IPS-11a (cell line): ENCODE measurements around the gene FBXW5.

ENCODE experiments used
- H3K4me3 ChIP-seq: one replicate; pipeline ENCODE4 v1.5.1; 2013; ENCODE audit warnings: low read depth, low read length, control low read depth

Gene FBXW5

DNA sequence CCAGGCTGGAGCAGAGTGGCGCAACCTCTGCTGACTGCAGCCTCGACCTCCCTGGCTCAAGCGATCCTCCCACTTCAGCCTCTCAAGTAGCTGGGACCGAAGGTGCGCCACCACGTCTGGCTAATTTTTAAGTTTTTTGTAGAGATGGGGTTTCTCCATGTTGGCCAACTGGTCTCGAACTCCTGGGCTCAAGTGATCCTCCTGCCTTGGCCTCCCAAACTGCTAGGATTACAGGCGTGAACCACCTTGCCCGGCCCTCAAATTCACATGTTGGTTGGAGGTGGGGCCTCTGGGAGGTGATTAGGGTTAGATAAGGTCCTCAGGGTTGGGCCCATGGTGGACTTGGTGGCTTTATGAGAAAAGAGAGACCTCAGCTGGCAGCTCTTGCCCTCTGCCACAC, 17.6 kb upstream of the FBXW5 start:
- no peak overlapping the region for H3K4me3 ChIP-seq

DNA sequence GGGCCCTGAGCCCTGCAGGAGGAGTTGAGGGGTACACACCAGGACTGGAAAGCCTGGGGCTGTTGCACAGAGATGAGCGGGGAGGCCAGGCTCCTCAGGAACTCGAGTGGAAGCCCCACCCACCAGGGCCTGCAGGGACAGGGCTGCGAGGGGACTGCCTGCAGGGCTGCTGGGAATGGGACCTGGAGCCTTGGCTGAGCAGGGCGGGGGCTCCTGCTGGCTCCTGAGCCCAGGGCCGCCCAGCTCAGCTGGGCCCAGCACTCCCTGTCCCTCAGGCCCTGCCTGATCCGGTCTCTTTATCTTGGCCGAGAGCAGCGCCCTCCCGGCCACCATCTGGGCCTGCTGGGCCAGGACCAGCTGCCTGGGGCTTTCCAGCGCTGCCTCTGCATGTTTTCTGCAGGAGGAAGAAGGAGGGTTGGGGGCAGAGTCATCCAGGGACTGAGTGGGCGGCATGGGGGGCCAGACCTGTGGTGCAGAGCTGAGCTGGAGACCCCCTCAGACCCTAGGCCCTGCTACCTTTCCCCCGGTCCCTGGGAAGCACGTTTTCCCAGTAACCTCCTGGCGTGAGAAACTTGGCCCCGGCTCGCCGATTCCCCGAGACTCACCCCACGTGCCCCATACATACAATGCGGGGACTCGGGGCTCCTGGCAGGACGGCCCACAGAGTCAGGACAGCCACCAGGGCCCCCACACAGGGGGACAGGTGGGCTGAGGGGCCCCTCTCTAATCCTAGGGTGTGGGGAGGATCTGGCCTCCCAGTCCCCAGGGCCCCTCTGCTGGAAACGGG, 16.9 kb upstream of the FBXW5 start:
- no peak overlapping the region for H3K4me3 ChIP-seq

- H3K4me3 ChIP-seq, result no peak overlapping the region
These were observed 16.4 kb upstream of the FBXW5 start for GRCh38 chr9:136960938-136961275.

DNA sequence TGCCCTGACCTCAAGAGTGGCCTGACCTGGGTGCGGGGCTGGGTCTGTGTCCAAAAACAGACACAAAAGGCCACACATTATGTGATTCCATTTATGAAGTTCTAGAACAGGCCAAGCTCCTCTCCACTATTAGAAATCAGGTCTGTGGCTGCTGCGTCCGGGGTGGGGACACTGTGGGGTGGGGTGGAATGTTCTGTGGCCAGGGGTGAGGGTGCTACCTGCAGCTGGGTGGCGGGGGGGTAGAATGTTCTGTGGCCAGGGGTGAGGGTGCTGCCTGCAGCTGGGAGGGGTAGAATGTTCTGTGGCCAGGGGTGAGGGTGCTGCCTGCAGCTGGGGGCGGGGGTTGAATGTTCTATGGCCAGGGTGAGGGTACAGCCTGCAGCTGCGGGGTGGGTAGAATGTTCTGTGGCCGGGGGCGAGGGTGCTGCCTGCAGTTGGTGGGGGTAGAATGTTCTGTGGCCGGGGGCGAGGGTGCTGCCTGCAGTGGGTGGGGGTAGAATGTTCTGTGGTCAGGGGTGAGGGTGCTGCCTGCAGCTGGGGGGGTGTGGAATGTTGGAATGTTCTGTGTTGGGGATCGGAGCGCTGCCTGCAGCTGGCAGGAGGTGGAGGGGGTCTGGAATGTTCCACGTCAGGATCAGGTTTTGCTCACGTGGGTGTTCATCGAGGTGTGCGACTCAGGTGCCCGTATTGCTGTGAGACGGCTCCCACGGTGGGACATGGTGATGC, 15.8 kb upstream of the FBXW5 start:
- H3K4me3 ChIP-seq, result no peak overlapping the region

GRCh38 chr9:136958898-136959850, 14.6 kb upstream of the FBXW5 start:
- no peak overlapping the region for H3K4me3 ChIP-seq

- no peak overlapping the region for H3K4me3 ChIP-seq
These were observed 13.9 kb upstream of the FBXW5 start for GRCh38 chr9:136958473-136958872.

DNA sequence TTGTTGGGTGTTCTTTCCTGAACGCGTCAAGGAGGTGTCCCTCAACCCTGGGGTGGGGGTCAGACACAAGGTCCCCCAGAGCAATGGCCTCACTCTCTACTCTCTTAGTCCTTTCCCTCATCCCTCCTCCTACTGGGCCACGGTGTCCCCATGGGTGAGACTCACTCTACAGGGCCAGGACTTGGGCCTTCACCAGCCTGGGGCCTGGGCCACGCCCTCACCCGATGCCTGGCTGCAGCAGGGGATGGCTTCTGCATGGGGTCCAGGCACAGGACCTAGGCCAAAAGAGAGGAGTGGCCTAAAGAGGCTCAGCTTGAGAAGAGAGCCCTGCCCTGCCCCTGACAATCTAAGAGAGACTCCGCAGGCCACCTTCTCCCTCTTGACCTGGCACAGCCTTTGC, 13.4 kb upstream of the FBXW5 start:
- H3K4me3 ChIP-seq, result no peak overlapping the region

DNA sequence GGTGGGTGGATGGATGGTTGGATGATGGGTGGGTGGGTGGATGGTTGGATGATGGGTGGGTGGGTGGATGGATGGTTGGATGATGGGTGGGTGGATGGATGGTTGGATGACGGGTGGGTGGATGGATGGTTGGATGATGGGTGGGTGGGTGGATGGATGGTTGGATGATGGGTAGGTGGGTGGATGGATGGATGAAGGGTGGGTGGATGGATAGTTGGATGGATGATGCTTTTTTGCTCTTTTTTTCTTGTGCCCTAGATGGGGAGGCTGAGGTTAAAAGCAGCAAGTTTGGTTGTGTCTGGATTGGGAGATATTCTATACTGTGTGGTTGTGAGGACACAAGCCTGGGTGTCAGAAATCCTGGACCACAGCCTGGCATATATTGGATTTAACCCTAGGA, 12.9 kb upstream of the FBXW5 start:
- no peak overlapping the region for H3K4me3 ChIP-seq

DNA sequence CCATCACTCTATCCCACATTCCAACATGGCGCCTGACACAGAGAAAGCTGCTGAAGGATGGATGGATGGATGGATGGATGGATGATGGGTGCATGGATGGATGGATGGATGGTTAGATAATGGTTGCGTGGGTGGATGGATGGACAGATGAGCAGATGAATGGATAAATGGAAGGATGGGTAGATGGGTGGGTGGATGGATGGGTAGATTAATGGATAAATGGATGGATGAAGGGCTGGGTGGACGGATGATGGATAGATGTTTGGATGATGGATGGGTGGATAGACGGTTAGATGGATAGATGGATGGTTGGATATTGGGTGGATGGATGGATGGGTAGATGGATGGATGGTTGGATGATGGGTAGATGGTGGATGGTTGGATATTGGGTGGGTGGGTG, 12.1 kb upstream of the FBXW5 start:
- no peak overlapping the region for H3K4me3 ChIP-seq

DNA sequence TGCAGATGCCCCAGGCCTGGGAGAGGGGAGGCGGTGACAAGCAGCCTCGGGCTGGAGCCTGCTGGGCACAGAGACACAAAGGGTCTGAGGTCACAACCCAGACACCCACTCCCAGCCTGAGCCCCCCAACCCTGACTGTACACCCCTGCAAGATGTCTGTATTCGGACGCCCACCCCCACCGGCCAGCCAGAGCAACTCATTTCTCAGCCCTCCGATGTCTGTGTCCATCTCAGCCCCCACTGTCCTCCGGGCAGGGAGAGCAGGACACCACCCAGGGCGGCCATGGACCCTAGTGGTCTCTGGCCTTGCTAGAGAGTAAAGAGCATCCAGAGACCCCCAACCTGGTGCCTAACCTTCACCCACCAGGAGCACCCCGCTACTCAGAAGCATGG, 11.4 kb upstream of the FBXW5 start:
- no peak overlapping the region for H3K4me3 ChIP-seq

- no peak overlapping the region for H3K4me3 ChIP-seq
These were observed 10.8 kb upstream of the FBXW5 start for GRCh38 chr9:136955202-136955942.

DNA sequence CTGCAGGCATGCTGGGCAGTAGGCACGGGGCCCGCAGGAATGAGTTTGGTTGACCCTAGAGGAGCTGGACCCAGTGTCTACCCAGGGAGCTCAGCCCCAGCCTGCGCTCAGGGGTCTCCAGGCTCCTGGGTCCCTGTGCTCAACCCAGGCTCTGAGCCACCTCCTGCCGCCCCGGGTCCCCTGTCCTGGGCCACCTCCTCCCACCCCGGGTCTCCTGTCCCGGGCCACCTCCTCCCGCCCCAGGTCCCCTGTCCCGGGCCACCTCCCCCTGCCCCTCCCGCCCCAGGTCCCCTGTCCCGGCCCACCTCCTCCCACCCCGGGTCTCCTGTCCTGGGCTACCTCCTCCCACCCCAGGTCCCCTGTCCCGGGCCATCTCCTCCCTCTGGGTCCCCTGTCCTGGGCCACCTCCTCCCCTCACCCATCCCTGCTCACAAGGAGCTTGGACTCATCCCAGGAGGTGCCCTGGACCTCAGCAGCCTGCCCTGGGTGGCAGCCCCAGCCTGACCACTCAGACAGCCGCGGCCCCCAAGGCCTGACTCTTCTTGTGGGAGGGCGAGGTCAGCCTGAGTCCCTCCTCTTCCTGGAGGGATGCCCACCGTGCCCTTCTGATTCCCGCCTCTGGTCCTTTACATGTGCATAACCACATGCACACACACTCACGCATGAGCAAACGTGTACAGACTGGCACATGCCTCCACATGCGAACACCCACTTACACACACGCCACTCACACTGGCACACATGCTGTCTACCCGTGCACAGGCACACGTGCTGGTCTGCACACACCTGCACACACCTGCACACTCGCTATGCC, 9.9 kb upstream of the FBXW5 start:
- no peak overlapping the region for H3K4me3 ChIP-seq

DNA sequence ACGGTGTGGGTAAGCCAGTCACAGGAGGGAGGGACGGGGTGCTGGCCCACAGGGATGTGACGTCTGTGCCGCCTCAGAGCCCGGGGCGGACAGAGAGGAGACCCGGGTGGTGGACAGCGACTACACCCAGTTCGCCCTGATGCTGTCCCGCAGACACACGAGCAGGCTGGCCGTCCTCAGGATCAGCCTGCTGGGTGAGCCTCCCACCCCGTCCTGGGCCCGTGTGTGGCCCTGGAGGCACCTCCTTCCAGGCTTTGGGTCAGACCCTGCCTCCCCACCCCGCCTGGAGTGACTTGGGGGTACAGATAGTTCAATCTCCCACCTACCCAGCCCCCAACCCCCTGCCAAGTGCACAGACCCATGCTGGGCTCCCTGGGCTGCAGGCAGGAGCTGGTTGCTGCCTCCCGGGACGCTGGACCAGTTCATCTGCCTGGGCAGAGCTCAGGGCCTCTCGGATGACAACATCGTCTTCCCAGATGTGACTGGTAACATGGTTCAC, 9.3 kb upstream of the FBXW5 start:
- no peak overlapping the region for H3K4me3 ChIP-seq

DNA sequence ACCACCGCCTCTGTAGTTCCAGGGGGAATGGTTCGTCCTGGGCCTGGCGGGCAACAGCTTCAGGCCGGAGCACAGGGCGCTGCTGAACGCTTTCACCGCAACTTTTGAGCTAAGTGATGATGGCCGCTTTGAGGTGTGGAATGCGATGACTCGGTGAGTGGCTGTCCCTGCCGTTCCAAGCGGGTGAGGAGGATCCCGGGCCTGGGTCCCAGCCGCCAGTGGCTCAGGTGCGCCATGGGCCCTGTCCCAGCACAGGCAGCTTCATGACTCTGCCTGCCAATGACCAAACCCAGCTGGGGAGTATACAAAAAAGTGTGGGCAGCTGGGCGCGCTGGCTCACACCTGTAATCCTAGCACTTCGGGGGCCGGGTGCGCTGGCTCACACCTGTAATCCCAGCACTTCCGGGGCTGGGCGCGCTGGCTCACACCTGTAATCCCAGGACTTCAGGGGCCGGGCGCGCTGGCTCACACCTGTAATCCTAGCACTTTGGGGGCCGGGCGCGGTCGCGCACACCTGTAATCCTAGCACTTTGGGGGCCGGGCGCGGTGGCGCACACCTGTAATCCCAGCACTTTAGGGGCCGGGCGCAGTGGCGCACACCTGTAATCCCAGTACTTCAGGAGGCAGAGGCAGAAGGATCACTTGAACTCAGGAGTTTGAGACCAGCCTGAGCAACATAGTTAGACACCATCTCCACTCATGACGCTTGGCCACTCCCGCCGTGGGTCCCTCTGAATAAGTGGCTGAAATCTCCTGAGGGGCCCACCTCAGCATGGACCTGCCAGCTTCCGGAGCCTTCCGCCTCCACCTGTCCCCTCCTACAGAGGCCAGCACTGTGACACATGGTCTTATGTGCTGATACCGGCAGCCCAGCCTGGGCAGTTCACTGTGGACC, 8.6 kb upstream of the FBXW5 start:
- no peak overlapping the region for H3K4me3 ChIP-seq

DNA sequence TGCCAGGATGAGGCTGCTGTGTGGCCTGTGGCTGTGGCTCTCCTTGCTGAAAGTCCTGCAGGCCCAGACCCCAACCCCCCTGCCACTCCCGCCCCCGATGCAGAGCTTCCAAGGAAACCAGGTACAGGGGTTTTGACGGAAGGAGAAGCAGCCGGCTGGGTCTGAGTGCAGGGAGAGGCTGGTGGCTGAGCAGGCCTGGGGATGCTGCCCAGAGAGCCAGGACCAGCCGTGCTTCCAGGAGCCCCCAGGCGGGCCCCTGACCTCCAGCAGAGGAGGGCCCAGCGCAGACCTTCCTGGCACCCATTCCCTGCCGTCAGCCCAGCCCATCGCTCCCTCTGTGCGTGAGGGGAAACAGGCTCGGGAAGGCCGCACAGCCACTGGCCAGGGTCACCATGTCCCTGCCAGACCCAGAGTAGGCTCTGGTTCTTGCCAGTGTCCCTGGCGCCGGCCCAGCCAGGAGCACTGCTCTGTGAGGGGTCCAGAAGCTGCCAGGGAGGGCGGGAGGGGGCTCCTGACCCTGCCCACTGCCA, 7.8 kb upstream of the FBXW5 start:
- no peak overlapping the region for H3K4me3 ChIP-seq

DNA sequence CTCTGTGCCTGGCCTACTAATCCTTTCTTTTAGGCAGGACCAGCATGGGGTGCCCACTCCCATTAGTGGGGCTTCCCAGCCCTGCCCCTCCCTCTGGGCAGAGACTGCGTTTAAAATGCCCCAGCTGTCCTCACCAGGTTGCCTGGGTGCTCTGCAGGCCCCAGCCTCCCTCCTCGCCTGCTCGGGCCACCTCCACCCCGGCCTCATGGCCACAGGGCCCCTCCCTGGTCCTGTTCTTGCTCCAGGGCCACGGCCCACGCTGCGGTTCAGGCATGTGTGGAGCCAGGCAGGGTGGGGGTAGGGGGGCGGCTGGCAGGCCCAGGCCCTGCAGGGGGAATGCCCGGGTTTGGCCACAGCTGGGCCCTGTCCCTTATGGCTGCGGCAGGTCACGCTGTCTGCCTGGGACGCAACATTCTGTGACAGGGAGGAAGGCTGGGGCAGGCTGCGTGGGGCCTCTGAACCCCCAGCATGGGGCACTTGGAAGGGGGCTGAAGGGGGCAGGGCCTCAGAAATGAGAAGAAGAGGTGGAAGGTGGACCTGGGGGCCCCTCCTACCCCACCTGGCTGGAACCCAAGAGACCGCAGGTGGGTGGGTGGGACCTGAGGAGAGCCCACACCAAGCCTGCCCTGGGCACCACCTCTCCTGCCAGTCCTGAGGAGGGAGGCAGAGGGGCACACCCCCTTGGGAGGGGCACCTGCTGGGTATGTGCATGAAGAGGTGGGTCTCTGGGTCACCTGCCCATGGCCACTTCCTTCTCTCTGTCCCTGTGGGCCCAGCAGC, 7.2 kb upstream of the FBXW5 start, which contains the start of gene LCN12:
Gene LCN12 (plus strand): TSS at position 733 of the 780 bp plus-strand sequence. CDS start 55 bp downstream, outside the sequence.
- no peak within 1 kb of the TSS for H3K4me3 ChIP-seq

DNA sequence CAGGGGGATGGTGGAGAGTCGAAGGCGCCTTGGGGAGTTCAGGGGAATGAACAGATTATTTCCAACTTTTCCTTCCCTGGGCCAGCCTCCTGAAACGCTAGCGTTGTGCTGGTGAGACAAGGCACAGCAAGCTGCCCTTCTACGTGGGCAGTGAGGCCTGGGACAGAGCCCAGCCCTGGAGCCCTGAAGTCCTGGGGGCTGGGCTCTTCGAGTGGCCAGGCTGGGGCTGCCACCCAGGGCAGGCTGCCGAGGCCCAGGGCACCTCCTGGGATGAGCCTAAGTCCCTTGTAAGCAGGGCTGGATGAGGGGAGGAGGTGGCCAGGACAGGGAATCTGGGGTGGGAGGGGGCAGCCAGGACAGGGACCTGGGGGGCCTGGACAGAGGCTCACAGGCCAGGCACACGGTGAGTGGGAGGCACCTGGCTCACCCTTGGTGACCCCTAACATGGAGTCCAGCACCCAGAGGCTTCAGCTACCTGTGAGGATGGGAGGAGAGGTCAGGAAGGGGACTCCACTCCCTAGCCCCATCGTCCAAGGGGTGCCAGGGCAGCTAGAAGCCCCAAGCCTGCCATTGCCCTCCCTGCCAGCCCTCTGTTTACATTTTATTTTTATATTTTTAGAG, 6.2 kb upstream of the FBXW5 start:
- peak overlapping the region; percentile 41 for H3K4me3 ChIP-seq
